Astrocyte (in vitro differentiated cells and primary cell): ENCODE data around the gene TIPRL. TPM values are rescaled to one million over a fixed set of nuclear protein-coding genes. Genes with fewer than 3 reads are reported as not detected.

Experiments
- DNase-seq: peaks from one replicate; pipeline ENCODE4 v3.0.0-alpha.2; 2010; ENCODE audit warnings: low read depth
- FAIRE-seq: peaks from 2 replicates; lab custom pipeline; 2011; peaks lifted over from hg19 to GRCh38; lab: Jason Lieb, UNC
- H2AFZ ChIP-seq: 2 replicates; pipeline ENCODE4 v1.6.0; 2012; ENCODE audit warnings: low read depth, low read length, inconsistent platforms
- H3K27ac ChIP-seq: 2 replicates; pipeline ENCODE4 v1.5.1; 2011; ENCODE audit warnings: low read depth, low read length, inconsistent platforms
- H3K27me3 ChIP-seq: 2 replicates; pipeline ENCODE4 v1.6.0; 2011; ENCODE audit warnings: low read length, inconsistent platforms; ENCODE audit not compliant: insufficient read depth
- H3K36me3 ChIP-seq: 2 replicates; pipeline ENCODE4 v1.5.1; 2011; ENCODE audit warnings: low read length, inconsistent platforms; ENCODE audit not compliant: insufficient read depth
- H3K4me1 ChIP-seq: 2 replicates; pipeline ENCODE4 v1.5.1; 2011; ENCODE audit warnings: low read length, inconsistent platforms; ENCODE audit not compliant: insufficient read depth
- H3K4me2 ChIP-seq: 2 replicates; pipeline ENCODE4 v1.6.0; 2012; ENCODE audit warnings: low read length, inconsistent platforms
- H3K4me3 ChIP-seq: 2 replicates; pipeline ENCODE4 v1.5.1; 2011; ENCODE audit warnings: low read depth, mild to moderate bottlenecking, low read length, inconsistent platforms; ENCODE audit not compliant: insufficient read depth
- H3K79me2 ChIP-seq: 2 replicates; pipeline ENCODE4 v1.6.0; 2012; ENCODE audit warnings: mild to moderate bottlenecking, low read length, inconsistent platforms; ENCODE audit not compliant: insufficient read depth
- H3K9ac ChIP-seq: 2 replicates; pipeline ENCODE4 v1.6.0; 2012; ENCODE audit warnings: mild to moderate bottlenecking, low read length, inconsistent platforms
- H3K9me3 ChIP-seq: 2 replicates; pipeline ENCODE4 v1.5.1; 2012; ENCODE audit warnings: low read depth, mild to moderate bottlenecking, low read length, inconsistent platforms; ENCODE audit not compliant: insufficient read depth
- H4K20me1 ChIP-seq: 2 replicates; pipeline ENCODE4 v1.6.0; 2012; ENCODE audit warnings: low read length, inconsistent platforms; ENCODE audit not compliant: insufficient read depth
- H3K27ac Mint-ChIP-seq: one replicate; pipeline ENCODE4 v1.8.0; 2021; ENCODE audit warnings: mild to moderate bottlenecking, mixed read lengths; ENCODE audit not compliant: unreplicated experiment
- H3K27me3 Mint-ChIP-seq: one replicate; pipeline ENCODE4 v1.8.0; 2021; ENCODE audit warnings: low read depth, mixed read lengths; ENCODE audit not compliant: unreplicated experiment
- H3K36me3 Mint-ChIP-seq: one replicate; pipeline ENCODE4 v1.8.0; 2021; ENCODE audit warnings: low read depth, mixed read lengths; ENCODE audit not compliant: unreplicated experiment
- H3K4me1 Mint-ChIP-seq: one replicate; pipeline ENCODE4 v1.8.0; 2021; ENCODE audit warnings: low read depth, mixed read lengths; ENCODE audit not compliant: unreplicated experiment
- H3K4me3 Mint-ChIP-seq: one replicate; pipeline ENCODE4 v1.8.0; 2021; ENCODE audit warnings: mild to moderate bottlenecking, moderate library complexity, mixed read lengths; ENCODE audit not compliant: unreplicated experiment
- H3K9me3 Mint-ChIP-seq: one replicate; pipeline ENCODE4 v1.8.0; 2021; ENCODE audit warnings: mild to moderate bottlenecking, mixed read lengths; ENCODE audit not compliant: unreplicated experiment
- CTCF ChIP-seq: IDR thresholded peaks from 2 replicates; pipeline ENCODE4 v1.5.1; 2011; ENCODE audit warnings: low read depth, mild to moderate bottlenecking, inconsistent platforms, low read length, moderate library complexity; ENCODE audit not compliant: insufficient read depth
- EZH2 ChIP-seq: IDR thresholded peaks from 2 replicates; pipeline ENCODE4 v1.6.1; 2012; ENCODE audit warnings: mild to moderate bottlenecking, low read length, inconsistent platforms; ENCODE audit not compliant: insufficient read depth
- total RNA-seq: library from RNA; stranded (reverse); gene quantifications from 2 replicates; pipeline ENCODE4 v1.2.1, GENCODE V29; 2021

TIPRL gene
- total RNA-seq, 1 donor from 2014 or later = 37.4 TPM

- Histone ChIP-seq H3K4me1 (peaks cover 18% of the 10 kb centered on the region), H3K27me3 (no peaks in the 10 kb centered on the region), H3K9ac (peak overlapping the region; percentile 89), H3K9me3 (no peaks in the 10 kb centered on the region), H3K4me2 (peak overlapping the region; percentile 100), H3K27ac (peak overlapping the region; percentile 56), H4K20me1 (peaks cover 16% of the 10 kb centered on the region), H3K36me3 (no peaks in the 10 kb centered on the region), H3K79me2 (peaks cover 16% of the 10 kb centered on the region), H3K4me3 (peak overlapping the region; percentile 72), H2AFZ (peak overlapping the region; percentile 99)
- FAIRE-seq (no peak), DNase-seq (no peak)
- H3K4me3 Mint-ChIP-seq = peak overlapping the region; percentile 99
- TF ChIP-seq CTCF (no peak), EZH2 (no peak)
- peaks cover 2% of the 10 kb centered on the region for H3K4me1 Mint-ChIP-seq
- no peaks in the 10 kb centered on the region for H3K27me3 Mint-ChIP-seq
- H3K9me3 Mint-ChIP-seq = no peaks in the 10 kb centered on the region
- no peaks in the 10 kb centered on the region for H3K36me3 Mint-ChIP-seq
- H3K27ac Mint-ChIP-seq = peak overlapping the region; percentile 95
Measured at GRCh38 chr1:168137515-168137821, 41.3 kb upstream of the TIPRL start.

DNA sequence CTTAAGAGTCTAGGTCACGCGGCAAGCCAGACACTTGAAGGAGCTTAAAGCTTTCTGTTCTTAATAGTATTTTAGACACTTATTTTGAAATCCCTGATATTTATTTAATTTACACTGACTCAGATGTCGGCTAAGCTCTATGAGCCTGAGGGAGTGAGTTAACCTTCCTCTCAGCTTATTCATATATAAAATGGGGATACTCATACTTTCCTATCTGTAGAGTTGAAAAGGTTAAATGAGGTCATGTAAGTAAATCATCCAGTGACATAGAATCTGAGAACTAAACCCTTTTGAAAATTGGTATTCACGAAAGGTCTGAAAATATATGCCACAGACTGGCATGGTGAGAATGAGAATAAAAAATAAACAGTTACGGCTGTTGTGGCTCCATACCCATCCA is 40.6 kb upstream of the TIPRL start:
- H3K36me3 Mint-ChIP-seq = no peaks in the 10 kb centered on the region
- peaks cover 2% of the 10 kb centered on the region for H3K4me1 Mint-ChIP-seq
- peak overlapping the region; percentile 72 for H3K4me3 ChIP-seq
- H3K36me3 ChIP-seq = no peaks in the 10 kb centered on the region
- H3K9me3 Mint-ChIP-seq = no peaks in the 10 kb centered on the region
- DNase-seq (no peak), FAIRE-seq (no peak)
- H3K9ac ChIP-seq = no peak overlapping the region
- H3K9me3 ChIP-seq = no peaks in the 10 kb centered on the region
- H4K20me1 ChIP-seq = peaks cover 16% of the 10 kb centered on the region
- no peaks in the 10 kb centered on the region for H3K27me3 ChIP-seq
- H3K4me2 ChIP-seq = no peak overlapping the region
- peaks cover 18% of the 10 kb centered on the region for H3K4me1 ChIP-seq
- no peak overlapping the region for H3K27ac ChIP-seq
- TF ChIP-seq EZH2 (no peak), CTCF (no peak)
- no peaks in the 10 kb centered on the region for H3K27me3 Mint-ChIP-seq
- H3K79me2 ChIP-seq = peaks cover 16% of the 10 kb centered on the region
- H2AFZ ChIP-seq = no peak overlapping the region
- H3K4me3 Mint-ChIP-seq = peak overlapping the region; percentile 99
- H3K27ac Mint-ChIP-seq = no peak overlapping the region

- DNase-seq = no peak
- Histone ChIP-seq H2AFZ (no peak overlapping the region), H3K4me2 (no peak overlapping the region), H4K20me1 (peaks cover 16% of the 10 kb centered on the region), H3K4me3 (no peak overlapping the region), H3K27ac (no peak overlapping the region), H3K4me1 (peaks cover 18% of the 10 kb centered on the region), H3K9me3 (no peaks in the 10 kb centered on the region), H3K9ac (no peak overlapping the region), H3K36me3 (no peaks in the 10 kb centered on the region), H3K27me3 (no peaks in the 10 kb centered on the region), H3K79me2 (peaks cover 16% of the 10 kb centered on the region)
- TF ChIP-seq EZH2 (no peak), CTCF (no peak)
- Mint-ChIP-seq H3K36me3 (no peaks in the 10 kb centered on the region), H3K4me1 (peaks cover 2% of the 10 kb centered on the region), H3K27me3 (no peaks in the 10 kb centered on the region), H3K4me3 (no peak overlapping the region), H3K9me3 (no peaks in the 10 kb centered on the region), H3K27ac (no peak overlapping the region)
- FAIRE-seq = no peak
Measured at GRCh38 chr1:168139070-168139469, 39.7 kb upstream of the TIPRL start.
